ENCODE data around the gene C19orf44.

GRCh38 chr19:16454351-16454918 is 41.8 kb upstream of the C19orf44 start:
- no peak for TF ChIP-seq CTCF (IDR thresholded peaks at IDR 0.05; ENCODE audit: low read depth, low read length, poor library complexity, severe bottlenecking)
- TF ChIP-seq EZH2phosphoT487 (IDR thresholded peaks at IDR 0.05; ENCODE audit: borderline replicate concordance, low read length), result no peak

All from DOHH2 (cell line).